ENCODE data around the gene MARVELD2. TPM values are rescaled to one million over a fixed set of nuclear protein-coding genes. Genes with fewer than 3 reads are reported as not detected.
"Not testable (repeated sequence)": the region's sequence is repeated elsewhere in the genome, so short reads cannot be mapped to it uniquely, and the experiment has no call there.

MARVELD2 gene
- total RNA-seq = 1 to 10 TPM in 1 of 2 donors, under 1 TPM in 1; 0.97 to 1.1 TPM
- 1 to 10 TPM in 1 of 2 donors, not detected in 1; 1.4 TPM for polyA plus RNA-seq
- long read RNA-seq, donor 1, partial matches to known transcripts = 2 of 3 reads
- long read RNA-seq, donor 1, other reads (novel, unspliced or antisense) = 1 of 3 reads
- long read RNA-seq, donor 2 = 0 reads

GRCh38 chr5:69414885-69415583 lies at the start of gene MARVELD2:
MARVELD2 (plus strand) TSS chr5:69415116; CDS start chr5:69419386, 4,270 bp downstream.
- Histone ChIP-seq H3K4me1 (ENCODE audit: control insufficient read depth in 1 of 2, insufficient read depth in 2 of 2, low read length in 2 of 2) (no peaks in the 10 kb centered on the region), H3K4me3 (ENCODE audit: low read length in 2 of 2) (peak within 1 kb of the TSS in 1 of 2 donors; percentile 23), H3K27ac (ENCODE audit: low read depth in 1 of 2, low read length in 2 of 2) (no peak within 1 kb of the TSS), H3K36me3 (ENCODE audit: control insufficient read depth in 1 of 2, insufficient read depth in 2 of 2, low read length in 1 of 2) (no peaks in the 10 kb centered on the region), H3K27me3 (ENCODE audit: control insufficient read depth in 1 of 2, insufficient read depth in 2 of 2, low read length in 1 of 2) (no peaks in the 10 kb centered on the region), H3K9me3 (ENCODE audit: control insufficient read depth, low read length) (no peaks in the 10 kb centered on the region)
- ATAC-seq (ENCODE audit: low FRiP score) (peak; percentile 75), DNase-seq (peak; percentile 73 to 84)
- intact Hi-C loops (cut with DNase I) = no loop called here
- 17 to 20% methylated on average over 63 to 78 of the region's 78 CpGs for WGBS, 2 donors

GRCh38 chr5:69367697-69368279 lies 47.1 kb upstream of the MARVELD2 start:
- Histone ChIP-seq H3K27me3 (ENCODE audit: control insufficient read depth in 1 of 2, insufficient read depth in 2 of 2, low read length in 1 of 2) (no peaks in the 10 kb centered on the region), H3K4me1 (ENCODE audit: control insufficient read depth in 1 of 2, insufficient read depth in 2 of 2, low read length in 2 of 2) (peaks cover 0 to 6% of the 10 kb centered on the region in 2 donors)

DNA sequence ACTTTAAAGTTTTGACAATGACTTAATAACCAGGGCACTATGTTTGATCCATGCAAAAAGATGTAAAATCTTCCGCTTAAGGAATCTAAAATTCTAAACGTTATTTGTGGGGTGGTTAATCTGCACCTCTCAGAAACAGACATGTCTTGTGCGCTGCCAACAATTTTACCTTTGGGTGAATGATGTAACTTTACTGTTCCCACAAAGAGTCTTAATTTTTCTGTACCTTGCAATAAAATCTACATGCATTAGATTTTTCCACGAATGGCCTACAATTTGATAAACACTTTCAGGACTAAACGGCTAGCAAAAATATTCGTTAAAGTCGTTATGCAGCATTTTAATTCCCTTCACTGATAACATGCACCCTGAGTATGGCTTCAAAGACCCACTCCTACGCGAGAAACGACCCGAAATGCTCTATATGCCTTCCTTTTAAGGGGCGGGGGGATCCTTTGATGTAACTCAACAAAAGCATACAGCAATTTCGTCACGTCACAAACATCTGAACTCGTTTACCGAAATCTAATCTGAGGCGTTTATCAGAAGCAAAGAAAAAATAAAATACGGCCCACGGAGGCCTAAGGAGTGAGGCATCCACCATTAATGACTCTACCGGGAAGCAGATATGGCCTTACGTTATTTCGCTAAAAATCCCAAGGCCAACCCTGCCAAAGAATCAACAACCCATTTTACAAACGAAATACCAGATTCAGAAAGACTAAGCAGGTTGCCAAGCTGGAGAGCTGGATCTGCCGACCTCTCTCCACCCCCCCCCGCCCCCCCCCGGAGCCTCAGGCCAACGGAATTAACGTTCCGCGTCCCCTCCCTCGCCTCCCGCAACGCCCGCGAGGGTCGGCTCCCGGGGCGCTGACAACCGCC lies 46.2 kb upstream of the MARVELD2 start:
- peaks cover 0 to 2% of the 10 kb centered on the region in 2 donors for H3K36me3 ChIP-seq (ENCODE audit: control insufficient read depth in 1 of 2, insufficient read depth in 2 of 2, low read length in 1 of 2)
- WGBS, 2 donors = 2 to 3% methylated on average over 37 to 39 of the region's 39 CpGs
- H3K4me1 ChIP-seq (ENCODE audit: control insufficient read depth in 1 of 2, insufficient read depth in 2 of 2, low read length in 2 of 2) = peaks cover 0 to 6% of the 10 kb centered on the region in 2 donors
- H3K27ac ChIP-seq (ENCODE audit: low read depth in 1 of 2, low read length in 2 of 2) = peak overlapping the region; percentile 41 to 49
- no peak for DNase-seq
- H3K4me3 ChIP-seq (ENCODE audit: low read length in 2 of 2) = peak overlapping the region; percentile 75 to 82
- no peaks in the 10 kb centered on the region for H3K9me3 ChIP-seq (ENCODE audit: control insufficient read depth, low read length)
- no peaks in the 10 kb centered on the region for H3K27me3 ChIP-seq (ENCODE audit: control insufficient read depth in 1 of 2, insufficient read depth in 2 of 2, low read length in 1 of 2)
- intact Hi-C loops (cut with DNase I) = loop anchor here in 1 of 2 donors (5.0 kb wide), 1 partner anchor 131 kb away; no protein-coding TSS in a partner anchor
- peak; percentile 1 for ATAC-seq (ENCODE audit: low FRiP score)

More at GRCh38 chr5:69367697-69368279, 47.1 kb upstream of the MARVELD2 start:
- Histone ChIP-seq H3K36me3 (ENCODE audit: control insufficient read depth in 1 of 2, insufficient read depth in 2 of 2, low read length in 1 of 2) (peaks cover 0 to 2% of the 10 kb centered on the region in 2 donors), H3K4me3 (ENCODE audit: low read length in 2 of 2) (no peak overlapping the region), H3K9me3 (ENCODE audit: control insufficient read depth, low read length) (no peaks in the 10 kb centered on the region), H3K27ac (ENCODE audit: low read depth in 1 of 2, low read length in 2 of 2) (no peak overlapping the region)
- no peak for DNase-seq
- ATAC-seq (ENCODE audit: low FRiP score) = no peak
- 92 to 93% methylated on average over 11 of the region's 11 CpGs for WGBS, 2 donors
- intact Hi-C loops (cut with DNase I) = loop anchor here in 1 of 2 donors (5.0 kb wide), 1 partner anchor 130 kb away; no protein-coding TSS in a partner anchor

DNA sequence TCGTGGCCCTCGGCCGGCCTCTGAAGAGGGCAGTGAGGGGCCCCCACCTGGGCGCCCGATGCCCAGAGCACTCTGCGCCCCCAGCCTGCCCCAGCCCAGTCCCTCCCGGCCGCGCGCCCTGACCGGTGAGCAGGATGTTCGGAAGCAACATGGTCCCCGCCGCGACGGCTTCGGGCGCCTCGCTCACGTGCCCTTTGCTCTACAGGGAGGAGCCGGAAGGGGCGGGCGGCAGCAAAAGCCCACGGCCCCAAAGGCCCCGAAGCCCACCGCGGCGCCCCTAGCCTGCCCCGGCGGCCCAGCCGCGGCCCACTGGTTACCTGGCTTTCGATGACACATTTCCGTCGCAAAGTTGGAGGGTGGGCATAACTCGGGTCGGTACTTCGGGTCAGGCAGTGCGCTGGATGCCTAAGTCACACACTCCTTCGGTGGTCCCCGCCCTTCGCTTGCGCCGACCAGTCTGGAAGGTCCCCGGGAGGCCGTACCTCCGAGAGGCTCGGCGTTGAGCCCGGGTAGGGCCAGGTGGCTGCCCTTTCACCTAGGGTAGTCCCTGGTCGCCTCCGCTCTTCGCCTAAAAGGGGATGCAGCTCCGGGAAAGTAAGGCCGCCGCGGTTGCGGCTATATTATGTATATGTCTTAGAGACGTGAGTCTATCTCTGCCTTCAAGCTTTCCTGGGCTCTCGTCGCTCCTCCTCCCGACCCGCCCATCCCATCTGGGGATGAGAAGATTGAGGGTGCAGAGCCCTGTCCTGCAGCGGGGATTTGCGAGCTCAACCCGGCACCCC lies 45.4 kb upstream of the MARVELD2 start, which contains the start of the genes AK6, RAD17 and TAF9:
TSS of gene AK6 (minus strand) at position 181 of the 782 bp plus-strand sequence. CDS start at position 151, 30 bp downstream.
TSS of gene RAD17 (plus strand) at position 479 of the 782 bp plus-strand sequence. CDS start 2,391 bp downstream, outside the sequence.
TSS of gene TAF9 (minus strand) at position 181 of the 782 bp plus-strand sequence. CDS start 3,783 bp downstream, outside the sequence.
- intact Hi-C loops (cut with DNase I) = loop anchor here (2.0 to 10.0 kb wide), 3 partner anchors 132 to 275 kb away; partner anchors contain the start of gene SLC30A5 (in 2 of the 2)
- ATAC-seq (ENCODE audit: low FRiP score) (peak; percentile 99), DNase-seq (peak; percentile 95 to 98)
- H3K4me1 ChIP-seq (ENCODE audit: control insufficient read depth in 1 of 2, insufficient read depth in 2 of 2, low read length in 2 of 2) = peaks cover 0 to 6% of the 10 kb centered on the region in 2 donors
- 0 to 1% methylated on average over 64 to 66 of the region's 66 CpGs for WGBS, 2 donors
- H3K4me3 ChIP-seq (ENCODE audit: low read length in 2 of 2) = peak within 1 kb of the TSS; percentile 75 to 82
- no peaks in the 10 kb centered on the region for H3K27me3 ChIP-seq (ENCODE audit: control insufficient read depth in 1 of 2, insufficient read depth in 2 of 2, low read length in 1 of 2)
- no peaks in the 10 kb centered on the region for H3K9me3 ChIP-seq (ENCODE audit: control insufficient read depth, low read length)
- peaks cover 0 to 2% of the 10 kb centered on the region in 2 donors for H3K36me3 ChIP-seq (ENCODE audit: control insufficient read depth in 1 of 2, insufficient read depth in 2 of 2, low read length in 1 of 2)
- peak within 1 kb of the TSS; percentile 41 to 49 for H3K27ac ChIP-seq (ENCODE audit: low read depth in 1 of 2, low read length in 2 of 2)

DNA sequence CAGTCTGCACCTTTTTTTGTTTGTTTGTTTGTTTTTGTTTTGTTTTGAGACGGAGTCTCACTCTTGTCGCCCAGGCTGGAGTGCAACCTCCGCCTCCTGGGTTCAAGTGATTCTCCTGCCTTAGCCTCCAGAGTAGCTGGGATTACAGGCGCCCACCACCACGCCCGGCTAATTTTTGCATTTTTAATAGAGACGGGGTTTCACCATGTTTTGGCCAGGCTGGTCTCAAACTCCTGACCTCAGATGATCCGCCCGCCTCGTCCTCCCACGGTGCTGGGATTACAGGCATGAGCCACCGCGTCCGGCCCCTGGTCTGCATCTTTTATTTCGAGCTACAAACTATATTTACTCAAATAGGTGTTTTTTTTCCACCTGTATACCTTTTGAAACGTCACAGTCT lies 44.6 kb upstream of the MARVELD2 start:
- not testable (repeated sequence) for ATAC-seq (ENCODE audit: low FRiP score); H3K27me3 ChIP-seq (ENCODE audit: control insufficient read depth in 1 of 2, insufficient read depth in 2 of 2, low read length in 1 of 2); H3K9me3 ChIP-seq (ENCODE audit: control insufficient read depth, low read length); H3K36me3 ChIP-seq (ENCODE audit: control insufficient read depth in 1 of 2, insufficient read depth in 2 of 2, low read length in 1 of 2); H3K4me1 ChIP-seq (ENCODE audit: control insufficient read depth in 1 of 2, insufficient read depth in 2 of 2, low read length in 2 of 2); DNase-seq; H3K27ac ChIP-seq (ENCODE audit: low read depth in 1 of 2, low read length in 2 of 2)
- WGBS, 2 donors = 1 to 2% methylated on average over 16 of the region's 16 CpGs
- H3K4me3 ChIP-seq (ENCODE audit: low read length in 2 of 2) = peak overlapping the region; percentile 13 to 75
- intact Hi-C loops (cut with DNase I) = loop anchor here (2.0 to 10.0 kb wide), 2 partner anchors 276 kb away; partner anchors contain the start of gene SLC30A5 (in 2 of the 2)

GRCh38 chr5:69372394-69372793 lies 42.5 kb upstream of the MARVELD2 start:
- H3K36me3 ChIP-seq (ENCODE audit: control insufficient read depth in 1 of 2, insufficient read depth in 2 of 2, low read length in 1 of 2) = no peaks in the 10 kb centered on the region
- ATAC-seq (ENCODE audit: low FRiP score) = no peak
- H3K27ac ChIP-seq (ENCODE audit: low read depth in 1 of 2, low read length in 2 of 2) = no peak overlapping the region
- DNase-seq = no peak
- no peaks in the 10 kb centered on the region for H3K27me3 ChIP-seq (ENCODE audit: control insufficient read depth in 1 of 2, insufficient read depth in 2 of 2, low read length in 1 of 2)
- H3K4me1 ChIP-seq (ENCODE audit: control insufficient read depth in 1 of 2, insufficient read depth in 2 of 2, low read length in 2 of 2) = peaks cover 0 to 6% of the 10 kb centered on the region in 2 donors
- H3K4me3 ChIP-seq (ENCODE audit: low read length in 2 of 2) = no peak overlapping the region
- WGBS, 2 donors = 96 to 97% methylated on average over 5 of the region's 5 CpGs
- intact Hi-C loops (cut with DNase I) = loop anchor here in 1 of 2 donors (10.0 kb wide), 1 partner anchor 278 kb away; the partner anchor contains the start of gene SLC30A5
- H3K9me3 ChIP-seq (ENCODE audit: control insufficient read depth, low read length) = no peaks in the 10 kb centered on the region

DNA sequence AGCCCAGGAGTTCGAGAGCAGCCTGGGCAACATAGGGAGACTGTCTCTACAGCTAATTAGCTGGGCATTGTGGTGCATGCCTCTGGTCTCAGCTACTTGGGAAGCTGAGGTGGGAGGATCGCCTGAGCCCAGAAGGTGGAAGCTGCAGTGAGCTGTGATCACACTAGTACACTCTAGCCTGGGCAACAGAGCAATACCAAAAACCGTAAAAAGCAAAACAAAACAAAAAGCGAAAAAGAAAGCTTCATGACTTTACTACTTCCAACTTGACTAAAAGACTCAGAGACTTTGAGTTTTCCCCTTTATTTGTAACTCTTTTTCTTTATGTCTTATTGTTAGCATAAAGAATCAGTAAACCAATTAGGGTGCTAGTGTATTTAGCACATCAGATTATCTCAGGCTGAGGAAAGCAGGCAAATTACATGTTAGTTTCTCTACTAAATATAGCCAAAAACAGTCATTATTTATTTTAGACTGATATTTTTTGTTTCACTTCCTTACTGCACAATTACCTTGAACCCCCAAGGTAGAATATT lies 39.9 kb upstream of the MARVELD2 start:
- H3K4me3 ChIP-seq (ENCODE audit: low read length in 2 of 2) = no peak overlapping the region
- no peak for DNase-seq
- no peaks in the 10 kb centered on the region for H3K4me1 ChIP-seq (ENCODE audit: control insufficient read depth in 1 of 2, insufficient read depth in 2 of 2, low read length in 2 of 2)
- no peak for ATAC-seq (ENCODE audit: low FRiP score)
- no peaks in the 10 kb centered on the region for H3K36me3 ChIP-seq (ENCODE audit: control insufficient read depth in 1 of 2, insufficient read depth in 2 of 2, low read length in 1 of 2)
- intact Hi-C loops (cut with DNase I) = loop anchor here in 1 of 2 donors (10.0 kb wide), 1 partner anchor 280 kb away; the partner anchor contains the start of gene SLC30A5
- no peaks in the 10 kb centered on the region for H3K9me3 ChIP-seq (ENCODE audit: control insufficient read depth, low read length)
- no peak overlapping the region for H3K27ac ChIP-seq (ENCODE audit: low read depth in 1 of 2, low read length in 2 of 2)
- no peaks in the 10 kb centered on the region for H3K27me3 ChIP-seq (ENCODE audit: control insufficient read depth in 1 of 2, insufficient read depth in 2 of 2, low read length in 1 of 2)
- 82 to 86% methylated on average over 4 of the region's 4 CpGs for WGBS, 2 donors

Data from aorta (tissue), 5 donors.